KBM-7 (cell line): ENCODE measurements around the gene PLCD1.
A peak's percentile ranks its signal among the peaks of the same experiment; 100 is the strongest.
"Not testable (repeated sequence)": the region's sequence is repeated elsewhere in the genome, so short reads cannot be mapped to it uniquely, and the experiment has no call there.

ENCODE experiments used
- DNase-seq: peaks from one replicate; pipeline ENCODE4 v3.0.0-alpha.2; 2015
- in situ Hi-C: fragments of 300-500 bp; cut with MboI; formaldehyde crosslinking; loops from 2 replicates; pipeline ENCODE4 v1.14.3; 2020; ENCODE audit warnings: low sequenced_read_pairs, low pct_unique_long_range_greater_than_20kb, mixed read lengths

PLCD1 gene

GRCh38 chr3:37973246-37974054 is 56.0 kb downstream of the PLCD1 start:
- in situ Hi-C loops: loop anchor here (10.0 kb wide), 1 partner anchor 119 kb away; no protein-coding TSS in a partner anchor
- no peak for DNase-seq

- in situ Hi-C loops: loop anchor here (10.0 kb wide), 1 partner anchor 117 kb away; no protein-coding TSS in a partner anchor
- DNase-seq: not testable (repeated sequence)
Observed at GRCh38 chr3:37972056-37972455, 57.4 kb downstream of the PLCD1 start.

- in situ Hi-C loops: loop anchor here (10.0 kb wide), 1 partner anchor 117 kb away; no protein-coding TSS in a partner anchor
Observed at GRCh38 chr3:37971467-37971866, 58.0 kb downstream of the PLCD1 start.

GRCh38 chr3:37970802-37971201 is 58.6 kb downstream of the PLCD1 start:
- DNase-seq: no peak
- in situ Hi-C loops: loop anchor here (10.0 kb wide), 1 partner anchor 116 kb away; no protein-coding TSS in a partner anchor

More at GRCh38 chr3:37971467-37971866, 58.0 kb downstream of the PLCD1 start:
- DNase-seq: no peak

- no peak for DNase-seq
- in situ Hi-C loops: loop anchor here (10.0 kb wide), 1 partner anchor 115 kb away; no protein-coding TSS in a partner anchor
Observed at GRCh38 chr3:37969596-37970100, 59.8 kb downstream of the PLCD1 start.

- in situ Hi-C loops: no loop called here
- DNase-seq: no peak
Observed at GRCh38 chr3:37968813-37969595, 60.4 kb downstream of the PLCD1 start.

- in situ Hi-C loops: no loop called here
- DNase-seq: no peak
Observed at GRCh38 chr3:37968199-37968598, 61.2 kb downstream of the PLCD1 start.

GRCh38 chr3:37967260-37967881 is 62.1 kb downstream of the PLCD1 start:
- peak; percentile 83 for DNase-seq
- in situ Hi-C loops: no loop called here

- in situ Hi-C loops: no loop called here
Observed at GRCh38 chr3:37964716-37965115, 64.7 kb downstream of the PLCD1 start.

GRCh38 chr3:37964146-37964545 is 65.3 kb downstream of the PLCD1 start:
- no peak for DNase-seq
- in situ Hi-C loops: no loop called here

More at GRCh38 chr3:37964716-37965115, 64.7 kb downstream of the PLCD1 start:
- no peak for DNase-seq

GRCh38 chr3:37963635-37964034 is 65.8 kb downstream of the PLCD1 start:
- in situ Hi-C loops: no loop called here
- no peak for DNase-seq

GRCh38 chr3:37963016-37963415 is 66.4 kb downstream of the PLCD1 start:
- no peak for DNase-seq
- in situ Hi-C loops: no loop called here

GRCh38 chr3:37961622-37962431 is 67.6 kb downstream of the PLCD1 start:
- no peak for DNase-seq
- in situ Hi-C loops: no loop called here

- in situ Hi-C loops: no loop called here
- no peak for DNase-seq
Observed at GRCh38 chr3:37957539-37957936, 71.9 kb downstream of the PLCD1 start.
